Endothelial cell of umbilical vein (primary cell): Measurements from ENCODE around the gene UPB1. TPM values are rescaled to one million over a fixed set of nuclear protein-coding genes. Genes with fewer than 3 reads are reported as not detected.
A peak's percentile ranks its signal among the peaks of the same experiment; 100 is the strongest.

ENCODE experiments used
- BruUV-seq: library from RNA; stranded (reverse); fragments of 400-500 nt; replicated peaks from 2 replicates; lab custom pipeline; 2021; lab: Mats Ljungman, UMichigan
- CTCF ChIA-PET: fragments of 300-600, 350-600 bp; sonication (Branson Sonifier 250); formaldehyde crosslinking; loops from one replicate; lab custom pipeline; 2021; ENCODE audit warnings: antibody characterized with exemption, inconsistent platforms; lab: Charles Lee
- POLR2A ChIA-PET: fragments of 300-600, 350-600 bp; sonication (Branson Sonifier 250); formaldehyde crosslinking; loops from one replicate; lab custom pipeline; 2021; ENCODE audit warnings: antibody characterized with exemption, inconsistent platforms; lab: Charles Lee
- DNase-seq: peaks from one replicate; pipeline ENCODE4 v3.0.0-alpha.2; 2011; ENCODE audit warnings: low read depth, low spot score
- FAIRE-seq: peaks from 2 replicates; lab custom pipeline; 2011; peaks lifted over from hg19 to GRCh38; lab: Jason Lieb, UNC
- H2AFZ ChIP-seq: 2 replicates; pipeline ENCODE4 v1.6.0; 2012; ENCODE audit warnings: low read depth, low read length, control low read depth, inconsistent platforms
- H3K27ac ChIP-seq: 2 replicates; pipeline ENCODE4 v1.5.1; 2011; ENCODE audit warnings: low read depth, mild to moderate bottlenecking, control low read depth, low read length, moderate library complexity; ENCODE audit not compliant: insufficient read depth
- H3K27me3 ChIP-seq, 2 experiments: 2 replicates each; pipeline versions ENCODE4 v1.6.0 to v1.6.1; 2011; ENCODE audit warnings: low read length in 2 of 2, mixed read lengths in 1 of 2; ENCODE audit not compliant: control insufficient read depth in 2 of 2, insufficient read depth in 2 of 2
- H3K36me3 ChIP-seq, 2 experiments: 2 replicates in 1 of 2; 3 replicates in 1 of 2; pipeline ENCODE4 v1.5.1; 2011; ENCODE audit warnings: low read length in 2 of 2, mild to moderate bottlenecking in 1 of 2, moderate library complexity in 1 of 2; ENCODE audit not compliant: control insufficient read depth in 2 of 2, insufficient read depth in 2 of 2; ENCODE audit errors: extremely low read depth in 1 of 2
- H3K4me1 ChIP-seq: 3 replicates; pipeline ENCODE4 v1.5.1; 2011; ENCODE audit warnings: mild to moderate bottlenecking, low read length; ENCODE audit not compliant: control insufficient read depth, insufficient read depth; ENCODE audit errors: extremely low read depth
- H3K4me2 ChIP-seq: 2 replicates; pipeline ENCODE4 v1.6.1; 2011; ENCODE audit warnings: low read length, control low read depth, mixed read lengths; ENCODE audit not compliant: insufficient read depth
- H3K4me3 ChIP-seq, 3 experiments: fragments of 200-600 bp in 1 of 3; sonication (generic), shearing (Covaris generic) in 1 of 3; replicated peaks in 1 of 3; 2 replicates each; pipeline ENCODE4 v1.5.1; 2011 to 2016; ENCODE audit warnings: control low read depth in 3 of 3, low read length in 3 of 3, mild to moderate bottlenecking in 2 of 3, inconsistent platforms in 1 of 3, low read depth in 1 of 3, moderate library complexity in 1 of 3; ENCODE audit not compliant: insufficient read depth in 1 of 3
- H3K79me2 ChIP-seq: 2 replicates; pipeline ENCODE4 v1.6.0; 2012; ENCODE audit warnings: low read length, inconsistent platforms; ENCODE audit not compliant: control insufficient read depth, insufficient read depth
- H3K9ac ChIP-seq: replicated peaks from 2 replicates; pipeline ENCODE3; 2011; ENCODE audit warnings: low read length, control low read depth; ENCODE audit not compliant: insufficient read depth; ENCODE audit errors: extremely low read depth
- H3K9me1 ChIP-seq: replicated peaks from 3 replicates; pipeline ENCODE4 v1.6.0; 2011; ENCODE audit warnings: mild to moderate bottlenecking, low read length; ENCODE audit not compliant: control insufficient read depth, insufficient read depth; ENCODE audit errors: extremely low read depth
- H3K9me3 ChIP-seq: replicated peaks from 2 replicates; pipeline ENCODE4 v1.5.1; 2012; ENCODE audit warnings: low read length, inconsistent platforms; ENCODE audit not compliant: control insufficient read depth, insufficient read depth
- H4K20me1 ChIP-seq: replicated peaks from 2 replicates; pipeline ENCODE3; 2011; ENCODE audit warnings: mild to moderate bottlenecking, low read length; ENCODE audit not compliant: control insufficient read depth, insufficient read depth; ENCODE audit errors: extremely low read depth
- CTCF ChIP-seq, 2 donors: IDR thresholded peaks; 1 replicate in 1 of 2; 2 replicates in 1 of 2; pipeline ENCODE4 v1.5.1; 2011; ENCODE audit warnings: low read length in 2 of 2, mild to moderate bottlenecking in 2 of 2, moderate library complexity in 2 of 2, control low read depth in 1 of 2, inconsistent platforms in 1 of 2, low read depth in 1 of 2; ENCODE audit not compliant: insufficient read depth in 1 of 2; ENCODE audit errors: extremely low read depth in 1 of 2
- EZH2 ChIP-seq: IDR thresholded peaks from 2 replicates; pipeline ENCODE4 v1.6.1; 2012; ENCODE audit warnings: borderline replicate concordance, low read depth, mild to moderate bottlenecking, moderate library complexity, low read length, inconsistent platforms; ENCODE audit not compliant: severe bottlenecking
- FOS ChIP-seq: IDR thresholded peaks from 2 replicates; pipeline ENCODE4 v1.6.1; 2011; ENCODE audit warnings: mild to moderate bottlenecking, low read length, moderate library complexity, borderline replicate concordance; ENCODE audit not compliant: insufficient read depth
- GATA2 ChIP-seq: IDR thresholded peaks from 2 replicates; pipeline ENCODE4 v1.7.0; 2011; ENCODE audit warnings: low read depth, mild to moderate bottlenecking, moderate library complexity, mixed read lengths, low read length; ENCODE audit not compliant: insufficient read length, insufficient read depth
- JUN ChIP-seq: IDR thresholded peaks from 2 replicates; pipeline ENCODE4 v1.6.1; 2011; ENCODE audit warnings: borderline replicate concordance, low read depth; ENCODE audit not compliant: insufficient read length, insufficient read depth
- MAX ChIP-seq: IDR thresholded peaks from 2 replicates; pipeline ENCODE4 v1.6.1; 2011; ENCODE audit not compliant: insufficient read depth, insufficient read length
- MYC ChIP-seq: IDR thresholded peaks from one replicate; pipeline ENCODE4 v1.6.1; 2011; ENCODE audit warnings: mild to moderate bottlenecking, low read depth, low read length
- POLR2A ChIP-seq: IDR thresholded peaks from 2 replicates; pipeline ENCODE4 v1.6.1; 2012; ENCODE audit warnings: low read depth, mild to moderate bottlenecking, control low read depth, low read length
- POLR2AphosphoS5 ChIP-seq: IDR thresholded peaks from 2 replicates; pipeline ENCODE4 v1.6.1; 2012; ENCODE audit warnings: low read depth, mild to moderate bottlenecking, control low read depth, low read length, moderate library complexity; ENCODE audit not compliant: insufficient read depth
- dilution Hi-C: fragments of 300-500 bp; cut with MboI; formaldehyde crosslinking; loops from one replicate; pipeline ENCODE4 v1.15.0; 2019; ENCODE audit warnings: low sequenced_read_pairs; ENCODE audit not compliant: extremely low pct_ligation_motif_present
- intact Hi-C: fragments of 100-400 bp; cut with micrococcal nuclease; formaldehyde crosslinking; loops from one replicate; pipeline ENCODE4 v1.10.0; 2022
- polyA plus RNA-seq, 4 experiments: library from polyadenylated mRNA; depleted of rRNA in 3 of 4; stranded (reverse) in 3 of 4; unstranded in 1 of 4; fragments of >200 nt; gene quantifications; 2 replicates each; pipeline versions ENCODE4 v1.2.1 to v1.2.3, GENCODE V29; 2011 to 2012; ENCODE audit warnings: missing spikeins in 1 of 4
- total RNA-seq: library from RNA; stranded (reverse); gene quantifications from 2 replicates; pipeline ENCODE4 v1.2.3, GENCODE V29; 2021

The UPB1 gene
- total and polyA plus RNA-seq, 2 donors (not counting 3 experiments of a cell fraction or from before 2014, with no cell fraction given) = 0.30 to 0.80 TPM

DNA sequence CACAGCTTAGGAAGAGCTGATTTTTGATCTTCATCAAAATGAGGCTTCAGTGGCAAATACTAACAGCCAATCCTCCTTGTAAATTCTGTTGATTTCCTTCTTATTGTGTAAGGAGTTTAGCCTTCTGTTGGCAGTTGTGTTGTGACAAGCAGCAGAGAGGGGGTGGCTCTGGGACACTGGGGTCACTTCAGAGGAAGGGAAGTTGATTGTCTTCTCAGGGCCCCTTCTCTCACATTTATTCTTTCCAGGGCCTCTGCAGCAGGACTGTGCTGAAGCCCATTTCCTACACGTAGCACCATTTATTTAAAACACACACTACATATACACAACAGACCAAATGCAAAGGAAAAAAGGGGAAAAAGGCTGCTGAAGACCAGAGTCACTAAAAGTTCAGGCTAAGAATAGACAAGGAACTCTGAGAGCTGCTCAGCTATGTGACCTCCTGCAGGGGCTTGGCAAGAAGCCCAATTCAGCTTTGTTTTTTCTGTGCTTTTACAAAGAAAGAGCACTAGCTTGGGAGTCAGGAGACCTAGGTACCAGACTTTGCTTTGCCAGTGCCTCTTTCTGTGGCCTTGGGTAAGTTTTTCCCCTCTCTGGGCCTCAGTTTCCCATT, 28.3 kb upstream of the UPB1 start:
- dilution Hi-C loops (no loop called here), intact Hi-C loops (loop anchor here (5.0 kb wide), 1 partner anchor 40 kb away; the partner anchor contains the start of gene ADORA2A)
- TF ChIP-seq POLR2AphosphoS5 (peak; percentile 52), GATA2 (no peak)
- ChIA-PET CTCF (interaction anchor here (0.7 to 3.8 kb wide), 12 partner anchors 11 to 68 kb away, joined by 3 to 14 read pairs (median 3); no protein-coding TSS in a partner anchor), POLR2A (no interaction called here)
- H3K79me2 ChIP-seq = no peaks in the 10 kb centered on the region
- DNase-seq (peak; percentile 94), FAIRE-seq (peak; percentile 88)
- H2AFZ ChIP-seq = peak overlapping the region; percentile 50
- H3K27ac ChIP-seq = peak overlapping the region; percentile 76
- no peaks in the 10 kb centered on the region for H3K27me3 ChIP-seq
- H3K9me1 ChIP-seq = no peaks in the 10 kb centered on the region
- no peaks in the 10 kb centered on the region for H3K9me3 ChIP-seq
- H3K4me1 ChIP-seq = peaks cover 29% of the 10 kb centered on the region
- H4K20me1 ChIP-seq = no peaks in the 10 kb centered on the region
- no peak overlapping the region for H3K4me3 ChIP-seq
- no peaks in the 10 kb centered on the region for H3K36me3 ChIP-seq
- H3K9ac ChIP-seq = peak overlapping the region; percentile 12
- no TSS peak for BruUV-seq
- peak overlapping the region; percentile 68 for H3K4me2 ChIP-seq

- DNase-seq (no peak), FAIRE-seq (no peak)
- Histone ChIP-seq H3K27me3 (no peaks in the 10 kb centered on the region), H3K36me3 (no peaks in the 10 kb centered on the region), H3K9me3 (no peaks in the 10 kb centered on the region), H3K9me1 (no peaks in the 10 kb centered on the region), H4K20me1 (no peaks in the 10 kb centered on the region), H3K4me3 (no peak overlapping the region), H3K9ac (no peak overlapping the region), H3K4me2 (peak overlapping the region; percentile 68), H3K4me1 (peaks cover 29% of the 10 kb centered on the region), H3K27ac (peak overlapping the region; percentile 76), H2AFZ (no peak overlapping the region), H3K79me2 (no peaks in the 10 kb centered on the region)
- ChIA-PET POLR2A (no interaction called here), CTCF (interaction anchor here (0.9 to 3.8 kb wide), 7 partner anchors 11 to 68 kb away, joined by 3 to 14 read pairs (median 4); no protein-coding TSS in a partner anchor)
- TF ChIP-seq FOS (no peak), MAX (no peak), POLR2AphosphoS5 (no peak), GATA2 (no peak), MYC (no peak), CTCF (IDR thresholded peaks at IDR 0.05; ENCODE audit: extremely low read depth in 1 of 2, insufficient read depth in 1 of 2, low read depth in 1 of 2, low read length in 2 of 2) (no peak), POLR2A (no peak), EZH2 (no peak), JUN (no peak)
- no TSS peak for BruUV-seq
- dilution Hi-C loops = no loop called here
- intact Hi-C loops = loop anchor here (5.0 kb wide), 1 partner anchor 40 kb away; the partner anchor contains the start of gene ADORA2A
These were observed 27.8 kb upstream of the UPB1 start for GRCh38 chr22:24467340-24467739.
